Right lobe of liver (tissue), 6 donors: ENCODE results near the gene SPIN1. TPM values are rescaled to one million over a fixed set of nuclear protein-coding genes. Genes with fewer than 3 reads are reported as not detected.

Source experiments
- ATAC-seq, 4 donors: fragments of 200-7000 bp; cut with Tn5 transposase; one replicate each; pipeline ENCODE4 v1.9.1; 2020; ENCODE audit warnings: mild to moderate bottlenecking in 4 of 4, moderate library complexity in 4 of 4
- DNase-seq, 3 donors: peaks; one replicate each; pipeline ENCODE4 v3.0.0-alpha.2; 2020
- H3K27ac ChIP-seq, 3 donors: fragments of 200-600 bp; one replicate each; pipeline ENCODE4 v1.8.0; 2022
- H3K27me3 ChIP-seq, 2 donors: fragments of 200-600 bp; one replicate each; pipeline ENCODE4 v1.8.0; 2022
- H3K36me3 ChIP-seq, 4 donors: fragments of 200-600 bp; sonication (generic) in 1 of 4; one replicate each; pipeline versions ENCODE4 v1.5.1 to v1.8.0; 2017 to 2022; ENCODE audit warnings: control low read depth in 1 of 4
- H3K4me1 ChIP-seq, 4 donors: fragments of 200-600 bp; sonication (generic) in 1 of 4; one replicate each; pipeline versions ENCODE4 v1.5.1 to v1.8.0; 2017 to 2022; ENCODE audit warnings: control low read depth in 1 of 4
- H3K4me3 ChIP-seq, 3 donors: fragments of 200-600 bp; one replicate each; pipeline ENCODE4 v1.8.0; 2022
- H3K9me3 ChIP-seq, 4 donors: fragments of 200-600 bp; sonication (generic) in 1 of 4; one replicate each; pipeline versions ENCODE4 v1.5.1 to v1.8.0; 2017 to 2022; ENCODE audit warnings: control low read depth in 1 of 4
- CTCF ChIP-seq, 4 donors: fragments of 200-600 bp in 3 of 4; fragments of 450-650 bp in 1 of 4; IDR thresholded peaks; one replicate each; pipeline versions ENCODE4 v1.5.1 to v1.8.0; 2016 to 2022; ENCODE audit warnings: antibody characterized with exemption in 4 of 4, mild to moderate bottlenecking in 2 of 4
- POLR2A ChIP-seq: fragments of 450-650 bp; IDR thresholded peaks from one replicate; pipeline ENCODE4 v1.6.1; 2017; ENCODE audit warnings: antibody characterized with exemption, mild to moderate bottlenecking
- WGBS: methylation state at CpG from one replicate; pipeline ENCODE4 v1.1.6; 2018; ENCODE audit warnings: low coverage, low lambda C conversion rate; ENCODE audit not compliant: insufficient coverage; ENCODE audit errors: missing lambda C conversion rate; 5-methylcytosine and 5-hydroxymethylcytosine counted together
- intact Hi-C, 2 donors: fragments of 100-400 bp; cut with DNase I; formaldehyde crosslinking; loops; one replicate each; pipeline versions ENCODE4 v1.11.2 to v1.14.1; 2022
- total RNA-seq, 6 experiments: library from RNA; depleted of rRNA in 2 of 6; stranded (reverse); fragments of >200 nt in 2 of 6; fragmentation: NEBNext Ultra II Directional in 3 of 6; extraction: Animal tissue kit (Norgen Biotek cat#: 25700) in 3 of 6; gene quantifications; one replicate each; pipeline versions ENCODE4 v1.1.0 to v1.2.4, GENCODE V29; 2016 to 2023
- donor health status: DM: no; HTN: yes; CAD: no.
- donor health status: DM: no; HTN: no; CAD: no.
- donor health status: DM: no; HTN: no; CAD: no.
- donor health status: DM: no; HTN: yes; CAD: no.
- donor health status: DM: no; HTN: yes; CAD: no.

Gene SPIN1
- total RNA-seq, 6 experiments from 2014 or later: 15.7 to 21.2 (median 18.7) TPM

- ATAC-seq: no peak
- Histone ChIP-seq H3K4me3 (no peak overlapping the region), H3K4me1 (peaks cover 0 to 5% (median 0%) of the 10 kb centered on the region in 4 donors), H3K36me3 (peaks cover 0 to 9% (median 0%) of the 10 kb centered on the region in 4 donors), H3K9me3 (no peaks in the 10 kb centered on the region), H3K27ac (no peak overlapping the region), H3K27me3 (no peaks in the 10 kb centered on the region)
- TF ChIP-seq CTCF (IDR thresholded peaks at IDR 0.05) (no peak), POLR2A (no peak)
- DNase-seq: no peak
- intact Hi-C loops: no loop called here
- 87% methylated on average over 4 of the region's 4 CpGs for WGBS
Observed at GRCh38 chr9:88447431-88447830, 59.2 kb downstream of the SPIN1 start.

DNA sequence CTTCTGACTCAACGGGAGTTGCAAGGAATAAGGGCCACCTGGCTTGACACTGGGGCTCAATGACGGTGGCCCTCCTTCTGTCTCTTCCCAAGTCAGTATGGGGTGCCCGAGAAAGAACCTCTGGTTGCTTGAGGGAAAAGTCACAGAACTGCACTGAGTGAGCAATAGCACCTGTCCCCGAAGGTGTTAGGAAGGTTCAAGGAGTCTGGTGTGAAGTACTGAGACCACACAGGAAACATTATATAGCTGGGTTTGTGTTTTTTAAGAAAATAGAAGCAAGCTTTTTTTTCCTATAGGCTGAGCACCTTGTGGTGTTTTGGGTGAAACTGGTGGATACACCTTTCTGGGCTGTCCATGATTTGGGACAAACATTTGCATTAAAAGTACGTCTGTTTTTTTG is 62.9 kb downstream of the SPIN1 start:
- intact Hi-C loops: no loop called here
- WGBS: 89% methylated on average over 4 of the region's 5 CpGs
- no peak for DNase-seq
- H3K36me3 ChIP-seq: peaks cover 0 to 9% (median 0%) of the 10 kb centered on the region in 4 donors
- peaks cover 0 to 5% (median 2%) of the 10 kb centered on the region in 4 donors for H3K4me1 ChIP-seq
- TF ChIP-seq POLR2A (no peak), CTCF (IDR thresholded peaks at IDR 0.05) (no peak)
- H3K27me3 ChIP-seq: no peaks in the 10 kb centered on the region
- H3K4me3 ChIP-seq: no peak overlapping the region
- no peak for ATAC-seq
- no peaks in the 10 kb centered on the region for H3K9me3 ChIP-seq
- no peak overlapping the region for H3K27ac ChIP-seq

DNA sequence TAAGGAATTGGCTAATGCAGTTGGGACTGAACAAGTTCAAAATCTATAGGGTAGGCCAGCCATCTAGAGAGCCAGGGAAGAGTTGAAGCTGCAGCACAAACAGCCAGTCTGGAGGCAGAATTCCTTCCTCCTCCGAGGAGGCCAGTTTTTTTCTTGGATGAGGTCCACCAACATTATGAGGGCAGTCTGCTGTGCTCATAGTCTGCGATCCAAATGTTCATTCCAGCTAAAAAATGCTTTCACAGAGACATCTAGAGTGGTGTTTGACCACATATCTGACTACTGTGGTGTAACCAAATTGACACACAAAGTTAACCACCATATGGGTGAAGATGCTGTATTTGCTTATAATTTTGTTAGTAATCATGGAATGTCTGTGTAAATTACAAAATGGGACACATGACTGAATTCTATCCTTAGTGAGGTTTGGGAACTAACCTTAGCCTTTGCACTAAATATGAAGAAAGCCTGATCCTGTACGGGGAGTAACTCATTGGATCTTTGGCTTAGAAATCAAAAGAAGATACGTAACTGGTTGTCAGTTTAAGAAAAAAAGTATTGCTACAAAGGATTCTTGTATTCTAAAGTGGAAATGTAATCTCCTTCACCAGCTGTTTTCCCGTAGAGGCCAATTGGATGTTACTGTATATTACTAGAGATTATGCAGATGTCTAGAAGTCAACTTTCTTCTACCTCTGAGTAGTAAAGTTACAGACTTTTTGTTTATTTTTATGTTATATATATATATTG is 70.6 kb downstream of the SPIN1 start:
- TF ChIP-seq POLR2A: no peak
- TF ChIP-seq CTCF (IDR thresholded peaks at IDR 0.05): no peak
- Histone ChIP-seq H3K4me3 (no peak overlapping the region), H3K9me3 (no peaks in the 10 kb centered on the region), H3K4me1 (peaks cover 0 to 4% (median 0%) of the 10 kb centered on the region in 4 donors), H3K27me3 (no peaks in the 10 kb centered on the region), H3K36me3 (peaks cover 0 to 5% (median 0%) of the 10 kb centered on the region in 4 donors), H3K27ac (no peak overlapping the region)
- DNase-seq (no peak), ATAC-seq (no peak)
- intact Hi-C loops: no loop called here
- WGBS: 80% methylated on average over 5 of the region's 5 CpGs

DNA sequence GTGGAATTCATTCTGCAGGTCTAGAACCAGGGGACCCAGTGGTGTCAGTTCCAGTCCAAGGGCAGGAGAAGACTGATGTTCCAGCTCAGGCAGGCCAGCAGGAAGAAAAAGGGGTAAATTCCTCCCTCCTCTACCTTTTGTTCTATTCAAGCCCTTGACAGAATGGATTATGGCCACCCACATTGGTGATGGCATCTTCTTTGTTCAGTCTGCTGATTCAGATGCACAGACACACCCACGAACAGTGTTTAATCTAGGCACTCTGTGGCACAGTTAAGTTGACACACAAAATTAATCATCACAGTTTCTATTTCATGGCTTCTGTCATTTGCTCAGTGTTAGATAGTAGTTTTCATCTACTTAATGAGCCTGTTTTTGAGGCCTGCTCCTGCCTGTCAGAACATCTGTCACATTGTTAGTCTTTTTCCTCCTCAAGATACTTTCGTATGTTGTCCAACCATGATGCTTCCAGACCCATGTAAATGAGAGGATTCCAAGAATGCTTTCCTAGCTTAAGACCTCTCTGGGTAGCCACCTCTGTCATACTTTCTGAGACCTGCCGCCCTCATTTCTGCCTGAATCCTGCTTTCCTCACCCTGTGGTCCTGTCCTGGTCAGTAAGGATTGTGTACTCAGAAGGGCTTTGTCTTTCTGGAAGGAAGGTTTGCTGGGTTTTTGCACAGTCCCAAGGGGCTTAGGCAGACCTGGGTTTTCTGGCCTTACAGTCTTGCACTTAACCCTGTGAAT is 72.5 kb downstream of the SPIN1 start:
- peak in 1 of 4 donors; percentile 45 for ATAC-seq
- intact Hi-C loops: no loop called here
- H3K4me1 ChIP-seq: no peaks in the 10 kb centered on the region

More for the DNA sequence above, 72.5 kb downstream of the SPIN1 start:
- no peaks in the 10 kb centered on the region for H3K9me3 ChIP-seq
- no peak for DNase-seq
- no peak overlapping the region for H3K4me3 ChIP-seq
- no peak overlapping the region for H3K27ac ChIP-seq
- WGBS: 88% methylated on average over 3 of the region's 3 CpGs
- H3K27me3 ChIP-seq: no peaks in the 10 kb centered on the region
- no peak for TF ChIP-seq POLR2A
- TF ChIP-seq CTCF (IDR thresholded peaks at IDR 0.05): no peak
- H3K36me3 ChIP-seq: peaks cover 0 to 5% (median 0%) of the 10 kb centered on the region in 4 donors
